HepG2 (cell line): ENCODE measurements around the gene HIRA. TPM values are rescaled to one million over a fixed set of nuclear protein-coding genes. Genes with fewer than 3 reads are reported as not detected.
A peak's percentile ranks its signal among the peaks of the same experiment; 100 is the strongest.

Experiments used
- DPF2 ChIP-seq: sonication (generic); formaldehyde crosslinking; IDR thresholded peaks from 2 replicates; pipeline ENCODE4 v1.4.0; 2020; ENCODE audit warnings: mild to moderate bottlenecking, low read depth, missing genetic modification reagents, borderline replicate concordance
- HMGA1 ChIP-seq: sonication (generic); formaldehyde crosslinking; conservative IDR thresholded peaks from 2 replicates; pipeline ENCODE4 v1.4.0; 2020; ENCODE audit warnings: missing genetic modification reagents
- MATR3 ChIP-seq: sonication (generic); formaldehyde crosslinking; IDR thresholded peaks from 2 replicates; pipeline ENCODE4 v1.4.0; 2020; ENCODE audit warnings: missing genetic modification reagents
- RBM22 ChIP-seq: fragments of 200-400 bp; formaldehyde crosslinking; optimal IDR thresholded peaks from 2 replicates; pipeline ENCODE3; 2017; ENCODE audit warnings: mild to moderate bottlenecking, low read length, moderate library complexity
- SMC3 ChIP-seq: IDR thresholded peaks from 2 replicates; pipeline ENCODE4 v1.6.1; 2011; ENCODE audit warnings: low read length, improper control_type of control experiment
- SP2 ChIP-seq: sonication (generic); formaldehyde crosslinking; IDR thresholded peaks from 2 replicates; pipeline ENCODE4 v1.5.1; 2020; ENCODE audit warnings: mild to moderate bottlenecking, missing genetic modification reagents
- XBP1 ChIP-seq: sonication (generic); formaldehyde crosslinking; IDR thresholded peaks from 2 replicates; pipeline ENCODE4 v1.5.0; 2020; ENCODE audit warnings: missing genetic modification reagents
- ZNF33A ChIP-seq: sonication (generic); formaldehyde crosslinking; IDR thresholded peaks from 2 replicates; pipeline ENCODE4 v1.5.1; 2020; ENCODE audit warnings: missing genetic modification reagents, mild to moderate bottlenecking, moderate library complexity, borderline replicate concordance
- ZNF546 ChIP-seq: sonication (generic); formaldehyde crosslinking; conservative IDR thresholded peaks from 2 replicates; pipeline ENCODE4 v1.8.1; 2023; ENCODE audit warnings: mild to moderate bottlenecking, missing genetic modification reagents
- ZNF629 ChIP-seq: sonication (generic); formaldehyde crosslinking; conservative IDR thresholded peaks from 2 replicates; pipeline ENCODE4 v1.5.0; 2020; ENCODE audit warnings: missing genetic modification reagents
- polyA plus RNA-seq, 8 experiments: library from polyadenylated mRNA; depleted of rRNA in 3 of 8; stranded (reverse) in 7 of 8; unstranded in 1 of 8; fragments of >200 nt; fragmentation: Illumina TruSeq in 4 of 8; extraction: Trizol in 4 of 8; gene quantifications; 2 replicates each; pipeline versions ENCODE4 v1.2.1 to v1.2.3, GENCODE V29; 2011 to 2016; ENCODE audit warnings: low read depth in 4 of 8, missing spikeins in 1 of 8, mixed read lengths in 1 of 8; ENCODE audit not compliant: insufficient read depth in 1 of 8
- total RNA-seq, 5 experiments: library from RNA; depleted of rRNA; stranded (reverse); fragments of >200 nt; fragmentation: Illumina TruSeq; extraction: Trizol; gene quantifications; 2 replicates each; pipeline ENCODE4 v1.2.3, GENCODE V29; 2016; ENCODE audit warnings: low read depth in 1 of 5
- TF ChIP-seq, protein P1 (sequence below): sonication (generic); formaldehyde crosslinking; IDR thresholded peaks from 2 replicates; pipeline ENCODE4 v1.4.0; 2020; ENCODE audit warnings: mild to moderate bottlenecking, missing genetic modification reagents
- TF ChIP-seq, protein P2 (sequence below): IDR thresholded peaks from 2 replicates; pipeline ENCODE4 v1.6.1; 2016; ENCODE audit warnings: mild to moderate bottlenecking, missing biosample characterization, missing genetic modification reagents
- TF ChIP-seq, protein P3 (sequence below): sonication (generic); formaldehyde crosslinking; IDR thresholded peaks from 2 replicates; pipeline ENCODE4 v1.5.1; 2020; ENCODE audit warnings: missing genetic modification reagents, mild to moderate bottlenecking, borderline replicate concordance
- TF ChIP-seq, protein P4 (sequence below): sonication (generic); formaldehyde crosslinking; conservative IDR thresholded peaks from 2 replicates; pipeline ENCODE4 v1.8.0; 2022; ENCODE audit warnings: missing genetic modification reagents
- TF ChIP-seq, protein P5 (sequence below): fragments of 450-650 bp; IDR thresholded peaks from 2 replicates; pipeline ENCODE4 v1.6.1; 2017; ENCODE audit warnings: mild to moderate bottlenecking
- TF ChIP-seq, protein P6 (sequence below): IDR thresholded peaks from 2 replicates; pipeline ENCODE4 v1.6.1; 2018; ENCODE audit warnings: missing genetic modification reagents

Gene HIRA
- total and polyA plus RNA-seq, 2 of the 13 experiments (the other 11 are each of a cell fraction or from before 2014, with no cell fraction given): 21.5 to 29.2 TPM

DNA sequence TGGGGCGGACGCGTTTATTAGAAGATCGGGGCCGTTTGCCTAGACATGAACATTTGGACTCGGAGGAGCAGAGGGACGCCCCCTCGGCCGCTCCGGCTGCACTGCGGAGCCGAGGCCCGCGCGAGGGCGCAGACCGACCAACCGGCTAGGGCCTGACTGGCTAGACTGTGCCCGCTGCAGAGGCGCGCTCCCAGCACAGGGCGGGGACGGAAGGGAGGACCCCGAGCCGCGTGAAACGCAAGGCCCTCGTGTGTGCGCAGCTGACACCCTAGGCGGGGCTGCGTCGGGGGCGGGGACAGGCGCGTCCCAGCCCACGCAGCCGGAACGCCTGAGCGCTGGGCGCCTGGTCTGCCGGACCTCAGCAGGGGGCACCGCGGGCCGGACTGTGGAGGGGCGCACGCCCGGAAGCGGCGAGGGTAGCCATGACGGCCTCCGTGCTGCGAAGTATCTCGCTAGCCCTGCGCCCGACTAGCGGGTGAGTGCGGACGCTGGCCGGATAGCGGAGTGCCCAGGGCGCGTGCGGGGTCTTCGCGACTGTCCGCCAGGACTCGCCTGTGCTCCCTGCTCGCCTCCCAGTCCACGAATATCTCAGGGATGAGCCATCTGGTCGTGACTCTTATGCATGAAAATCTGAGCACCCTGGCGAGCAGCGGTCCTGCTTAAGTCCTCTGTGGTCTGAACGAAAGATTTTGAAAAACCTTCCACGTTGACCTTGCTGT, 759 bp upstream of the HIRA start, which contains the start of gene MRPL40 (continued):
- TF ChIP-seq, protein P1, sequence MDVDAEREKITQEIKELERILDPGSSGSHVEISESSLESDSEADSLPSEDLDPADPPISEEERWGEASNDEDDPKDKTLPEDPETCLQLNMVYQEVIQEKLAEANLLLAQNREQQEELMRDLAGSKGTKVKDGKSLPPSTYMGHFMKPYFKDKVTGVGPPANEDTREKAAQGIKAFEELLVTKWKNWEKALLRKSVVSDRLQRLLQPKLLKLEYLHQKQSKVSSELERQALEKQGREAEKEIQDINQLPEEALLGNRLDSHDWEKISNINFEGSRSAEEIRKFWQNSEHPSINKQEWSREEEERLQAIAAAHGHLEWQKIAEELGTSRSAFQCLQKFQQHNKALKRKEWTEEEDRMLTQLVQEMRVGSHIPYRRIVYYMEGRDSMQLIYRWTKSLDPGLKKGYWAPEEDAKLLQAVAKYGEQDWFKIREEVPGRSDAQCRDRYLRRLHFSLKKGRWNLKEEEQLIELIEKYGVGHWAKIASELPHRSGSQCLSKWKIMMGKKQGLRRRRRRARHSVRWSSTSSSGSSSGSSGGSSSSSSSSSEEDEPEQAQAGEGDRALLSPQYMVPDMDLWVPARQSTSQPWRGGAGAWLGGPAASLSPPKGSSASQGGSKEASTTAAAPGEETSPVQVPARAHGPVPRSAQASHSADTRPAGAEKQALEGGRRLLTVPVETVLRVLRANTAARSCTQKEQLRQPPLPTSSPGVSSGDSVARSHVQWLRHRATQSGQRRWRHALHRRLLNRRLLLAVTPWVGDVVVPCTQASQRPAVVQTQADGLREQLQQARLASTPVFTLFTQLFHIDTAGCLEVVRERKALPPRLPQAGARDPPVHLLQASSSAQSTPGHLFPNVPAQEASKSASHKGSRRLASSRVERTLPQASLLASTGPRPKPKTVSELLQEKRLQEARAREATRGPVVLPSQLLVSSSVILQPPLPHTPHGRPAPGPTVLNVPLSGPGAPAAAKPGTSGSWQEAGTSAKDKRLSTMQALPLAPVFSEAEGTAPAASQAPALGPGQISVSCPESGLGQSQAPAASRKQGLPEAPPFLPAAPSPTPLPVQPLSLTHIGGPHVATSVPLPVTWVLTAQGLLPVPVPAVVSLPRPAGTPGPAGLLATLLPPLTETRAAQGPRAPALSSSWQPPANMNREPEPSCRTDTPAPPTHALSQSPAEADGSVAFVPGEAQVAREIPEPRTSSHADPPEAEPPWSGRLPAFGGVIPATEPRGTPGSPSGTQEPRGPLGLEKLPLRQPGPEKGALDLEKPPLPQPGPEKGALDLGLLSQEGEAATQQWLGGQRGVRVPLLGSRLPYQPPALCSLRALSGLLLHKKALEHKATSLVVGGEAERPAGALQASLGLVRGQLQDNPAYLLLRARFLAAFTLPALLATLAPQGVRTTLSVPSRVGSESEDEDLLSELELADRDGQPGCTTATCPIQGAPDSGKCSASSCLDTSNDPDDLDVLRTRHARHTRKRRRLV (CRISPR knock-in tag): no peak
- TF ChIP-seq XBP1 (CRISPR knock-in tag) (no peak), DPF2 (no peak; the same call in 1 of the 2 replicates), ZNF33A (no peak), ZNF629 (CRISPR knock-in tag) (peak; percentile 70), RBM22 (peak; percentile 71), ZNF546 (peak; percentile 92), SMC3 (no peak), MATR3 (CRISPR knock-in tag) (no peak), SP2 (peak; percentile 80), HMGA1 (CRISPR knock-in tag) (no peak)
- TF ChIP-seq, protein P2, sequence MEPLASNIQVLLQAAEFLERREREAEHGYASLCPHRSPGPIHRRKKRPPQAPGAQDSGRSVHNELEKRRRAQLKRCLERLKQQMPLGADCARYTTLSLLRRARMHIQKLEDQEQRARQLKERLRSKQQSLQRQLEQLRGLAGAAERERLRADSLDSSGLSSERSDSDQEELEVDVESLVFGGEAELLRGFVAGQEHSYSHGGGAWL (CRISPR knock-in tag): peak; percentile 85
- TF ChIP-seq, protein P3, sequence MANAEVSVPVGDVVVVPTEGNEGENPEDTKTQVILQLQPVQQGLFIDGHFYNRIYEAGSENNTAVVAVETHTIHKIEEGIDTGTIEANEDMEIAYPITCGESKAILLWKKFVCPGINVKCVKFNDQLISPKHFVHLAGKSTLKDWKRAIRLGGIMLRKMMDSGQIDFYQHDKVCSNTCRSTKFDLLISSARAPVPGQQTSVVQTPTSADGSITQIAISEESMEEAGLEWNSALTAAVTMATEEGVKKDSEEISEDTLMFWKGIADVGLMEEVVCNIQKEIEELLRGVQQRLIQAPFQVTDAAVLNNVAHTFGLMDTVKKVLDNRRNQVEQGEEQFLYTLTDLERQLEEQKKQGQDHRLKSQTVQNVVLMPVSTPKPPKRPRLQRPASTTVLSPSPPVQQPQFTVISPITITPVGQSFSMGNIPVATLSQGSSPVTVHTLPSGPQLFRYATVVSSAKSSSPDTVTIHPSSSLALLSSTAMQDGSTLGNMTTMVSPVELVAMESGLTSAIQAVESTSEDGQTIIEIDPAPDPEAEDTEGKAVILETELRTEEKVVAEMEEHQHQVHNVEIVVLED (CRISPR knock-in tag): peak; percentile 95
- TF ChIP-seq, protein P4, sequence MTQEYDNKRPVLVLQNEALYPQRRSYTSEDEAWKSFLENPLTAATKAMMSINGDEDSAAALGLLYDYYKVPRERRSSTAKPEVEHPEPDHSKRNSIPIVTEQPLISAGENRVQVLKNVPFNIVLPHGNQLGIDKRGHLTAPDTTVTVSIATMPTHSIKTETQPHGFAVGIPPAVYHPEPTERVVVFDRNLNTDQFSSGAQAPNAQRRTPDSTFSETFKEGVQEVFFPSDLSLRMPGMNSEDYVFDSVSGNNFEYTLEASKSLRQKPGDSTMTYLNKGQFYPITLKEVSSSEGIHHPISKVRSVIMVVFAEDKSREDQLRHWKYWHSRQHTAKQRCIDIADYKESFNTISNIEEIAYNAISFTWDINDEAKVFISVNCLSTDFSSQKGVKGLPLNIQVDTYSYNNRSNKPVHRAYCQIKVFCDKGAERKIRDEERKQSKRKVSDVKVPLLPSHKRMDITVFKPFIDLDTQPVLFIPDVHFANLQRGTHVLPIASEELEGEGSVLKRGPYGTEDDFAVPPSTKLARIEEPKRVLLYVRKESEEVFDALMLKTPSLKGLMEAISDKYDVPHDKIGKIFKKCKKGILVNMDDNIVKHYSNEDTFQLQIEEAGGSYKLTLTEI (CRISPR knock-in tag): no peak; the same call in 1 of the 2 replicates
- TF ChIP-seq, protein P5, sequence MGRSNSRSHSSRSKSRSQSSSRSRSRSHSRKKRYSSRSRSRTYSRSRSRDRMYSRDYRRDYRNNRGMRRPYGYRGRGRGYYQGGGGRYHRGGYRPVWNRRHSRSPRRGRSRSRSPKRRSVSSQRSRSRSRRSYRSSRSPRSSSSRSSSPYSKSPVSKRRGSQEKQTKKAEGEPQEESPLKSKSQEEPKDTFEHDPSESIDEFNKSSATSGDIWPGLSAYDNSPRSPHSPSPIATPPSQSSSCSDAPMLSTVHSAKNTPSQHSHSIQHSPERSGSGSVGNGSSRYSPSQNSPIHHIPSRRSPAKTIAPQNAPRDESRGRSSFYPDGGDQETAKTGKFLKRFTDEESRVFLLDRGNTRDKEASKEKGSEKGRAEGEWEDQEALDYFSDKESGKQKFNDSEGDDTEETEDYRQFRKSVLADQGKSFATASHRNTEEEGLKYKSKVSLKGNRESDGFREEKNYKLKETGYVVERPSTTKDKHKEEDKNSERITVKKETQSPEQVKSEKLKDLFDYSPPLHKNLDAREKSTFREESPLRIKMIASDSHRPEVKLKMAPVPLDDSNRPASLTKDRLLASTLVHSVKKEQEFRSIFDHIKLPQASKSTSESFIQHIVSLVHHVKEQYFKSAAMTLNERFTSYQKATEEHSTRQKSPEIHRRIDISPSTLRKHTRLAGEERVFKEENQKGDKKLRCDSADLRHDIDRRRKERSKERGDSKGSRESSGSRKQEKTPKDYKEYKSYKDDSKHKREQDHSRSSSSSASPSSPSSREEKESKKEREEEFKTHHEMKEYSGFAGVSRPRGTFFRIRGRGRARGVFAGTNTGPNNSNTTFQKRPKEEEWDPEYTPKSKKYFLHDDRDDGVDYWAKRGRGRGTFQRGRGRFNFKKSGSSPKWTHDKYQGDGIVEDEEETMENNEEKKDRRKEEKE: no peak
- TF ChIP-seq, protein P6, sequence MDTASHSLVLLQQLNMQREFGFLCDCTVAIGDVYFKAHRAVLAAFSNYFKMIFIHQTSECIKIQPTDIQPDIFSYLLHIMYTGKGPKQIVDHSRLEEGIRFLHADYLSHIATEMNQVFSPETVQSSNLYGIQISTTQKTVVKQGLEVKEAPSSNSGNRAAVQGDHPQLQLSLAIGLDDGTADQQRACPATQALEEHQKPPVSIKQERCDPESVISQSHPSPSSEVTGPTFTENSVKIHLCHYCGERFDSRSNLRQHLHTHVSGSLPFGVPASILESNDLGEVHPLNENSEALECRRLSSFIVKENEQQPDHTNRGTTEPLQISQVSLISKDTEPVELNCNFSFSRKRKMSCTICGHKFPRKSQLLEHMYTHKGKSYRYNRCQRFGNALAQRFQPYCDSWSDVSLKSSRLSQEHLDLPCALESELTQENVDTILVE (CRISPR knock-in tag): peak; percentile 97; the same call in 1 of the 2 replicates
